Fibroblast of lung (primary cell): ENCODE data around the gene CD7.

Source experiments
- EZH2 ChIP-seq: IDR thresholded peaks from 2 replicates; pipeline ENCODE4 v1.5.1; 2012; ENCODE audit warnings: low read length, control low read depth, mild to moderate bottlenecking; ENCODE audit errors: missing control alignments
- TF ChIP-seq, protein P1 (sequence below), 2 donors: IDR thresholded peaks in 1 of 2; conservative IDR thresholded peaks in 1 of 2; 1 replicate in 1 of 2; 2 replicates in 1 of 2; pipeline ENCODE4 v1.5.1; 2011 to 2012; ENCODE audit warnings: low read length in 2 of 2, control low read depth in 1 of 2, inconsistent platforms in 1 of 2, low read depth in 1 of 2, mild to moderate bottlenecking in 1 of 2

DNA sequence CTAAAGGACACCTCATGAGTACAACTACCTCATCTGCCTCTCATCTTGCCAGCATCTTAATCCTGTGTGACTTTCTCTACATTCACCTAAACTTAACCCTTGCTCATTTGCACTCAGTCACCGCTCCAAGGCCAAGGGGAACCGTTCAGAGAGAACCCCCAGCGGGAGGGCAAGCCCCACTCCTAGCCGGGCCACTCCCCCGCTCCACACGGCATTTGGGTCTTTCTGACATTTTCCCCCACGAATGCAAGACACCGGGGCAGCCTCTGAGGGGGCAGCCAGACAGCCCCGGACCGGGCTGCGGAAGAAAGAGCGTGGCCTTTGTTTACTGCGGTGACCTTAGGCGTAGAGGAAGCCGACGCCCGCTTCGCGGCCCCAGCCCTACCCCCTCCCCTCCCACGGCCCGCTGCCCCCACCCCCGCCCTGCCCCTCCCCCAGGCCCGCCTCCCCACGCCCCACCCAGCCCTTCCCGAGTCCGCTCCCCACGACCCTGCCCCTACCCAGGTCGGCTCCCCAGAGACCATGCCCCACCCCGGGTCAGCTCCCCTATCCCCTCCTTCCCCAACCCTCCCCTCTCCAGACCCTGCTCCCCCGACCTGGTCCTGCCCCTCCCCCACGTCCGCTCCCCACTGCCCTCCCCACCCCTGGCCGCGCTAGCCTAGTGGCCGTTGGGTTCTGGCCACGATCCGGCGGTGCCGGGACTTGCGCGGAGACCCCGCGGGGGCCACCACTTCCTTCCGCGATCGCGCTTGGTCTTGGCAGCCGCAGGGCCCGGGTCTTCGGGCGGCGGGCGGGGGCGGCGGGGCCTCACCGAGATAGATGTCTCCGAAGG lies 44.7 kb downstream of the CD7 start:
- TF ChIP-seq, protein P1, sequence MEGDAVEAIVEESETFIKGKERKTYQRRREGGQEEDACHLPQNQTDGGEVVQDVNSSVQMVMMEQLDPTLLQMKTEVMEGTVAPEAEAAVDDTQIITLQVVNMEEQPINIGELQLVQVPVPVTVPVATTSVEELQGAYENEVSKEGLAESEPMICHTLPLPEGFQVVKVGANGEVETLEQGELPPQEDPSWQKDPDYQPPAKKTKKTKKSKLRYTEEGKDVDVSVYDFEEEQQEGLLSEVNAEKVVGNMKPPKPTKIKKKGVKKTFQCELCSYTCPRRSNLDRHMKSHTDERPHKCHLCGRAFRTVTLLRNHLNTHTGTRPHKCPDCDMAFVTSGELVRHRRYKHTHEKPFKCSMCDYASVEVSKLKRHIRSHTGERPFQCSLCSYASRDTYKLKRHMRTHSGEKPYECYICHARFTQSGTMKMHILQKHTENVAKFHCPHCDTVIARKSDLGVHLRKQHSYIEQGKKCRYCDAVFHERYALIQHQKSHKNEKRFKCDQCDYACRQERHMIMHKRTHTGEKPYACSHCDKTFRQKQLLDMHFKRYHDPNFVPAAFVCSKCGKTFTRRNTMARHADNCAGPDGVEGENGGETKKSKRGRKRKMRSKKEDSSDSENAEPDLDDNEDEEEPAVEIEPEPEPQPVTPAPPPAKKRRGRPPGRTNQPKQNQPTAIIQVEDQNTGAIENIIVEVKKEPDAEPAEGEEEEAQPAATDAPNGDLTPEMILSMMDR (conservative IDR thresholded peaks at IDR 0.05 in 1 of 2, IDR thresholded peaks at IDR 0.05 in 1 of 2; ENCODE audit: low read depth in 1 of 2, low read length in 2 of 2): no peak
- TF ChIP-seq EZH2: no peak
